H1 (cell line): ENCODE results near the gene DRGX. TPM values are rescaled to one million over a fixed set of nuclear protein-coding genes. Genes with fewer than 3 reads are reported as not detected.

Experiments used
- CTCF ChIA-PET: fragments of 300-600 bp; sonication (Branson Sonifier 250); formaldehyde crosslinking; loops from one replicate; lab custom pipeline; 2021; ENCODE audit not compliant: partially characterized antibody; lab: Charles Lee
- POLR2A ChIA-PET: fragments of 300-600 bp; sonication (Branson Sonifier 250); formaldehyde crosslinking; loops from one replicate; lab custom pipeline; 2021; ENCODE audit warnings: inconsistent platforms; ENCODE audit not compliant: partially characterized antibody; lab: Charles Lee
- DNase-seq, 2 experiments: peaks; one replicate each; pipeline versions ENCODE4 v3.0.0 to v3.0.0-alpha.2; 2010 to 2022; ENCODE audit warnings: low spot score in 2 of 2, low read depth in 1 of 2, mixed read lengths in 1 of 2
- FAIRE-seq: peaks from 2 replicates; lab custom pipeline; 2011; peaks lifted over from hg19 to GRCh38; lab: Jason Lieb, UNC
- H2AFZ ChIP-seq: 2 replicates; pipeline ENCODE4 v1.8.1; 2012; ENCODE audit warnings: low read length, inconsistent platforms
- H2AK5ac ChIP-seq: 2 replicates; pipeline ENCODE4 v1.6.1; 2013; ENCODE audit warnings: low read depth, low read length
- H2BK120ac ChIP-seq: replicated peaks from 2 replicates; pipeline ENCODE3; 2013; ENCODE audit warnings: low read depth, low read length, inconsistent platforms
- H2BK12ac ChIP-seq: 2 replicates; pipeline ENCODE4 v1.6.1; 2013; ENCODE audit warnings: low read depth, low read length
- H2BK15ac ChIP-seq: 2 replicates; pipeline ENCODE4 v1.6.1; 2013; ENCODE audit warnings: low read length
- H2BK20ac ChIP-seq: 2 replicates; pipeline ENCODE4 v1.6.1; 2013; ENCODE audit warnings: low read length
- H2BK5ac ChIP-seq: 2 replicates; pipeline ENCODE4 v1.6.1; 2013; ENCODE audit warnings: low read depth, low read length
- H3K14ac ChIP-seq: 2 replicates; pipeline ENCODE4 v1.6.1; 2013; ENCODE audit warnings: inconsistent platforms; ENCODE audit not compliant: insufficient read length
- H3K18ac ChIP-seq: 2 replicates; pipeline ENCODE4 v1.6.1; 2013; ENCODE audit warnings: low read length; ENCODE audit errors: extremely low read depth
- H3K23ac ChIP-seq: 2 replicates; pipeline ENCODE4 v1.6.1; 2013; ENCODE audit warnings: inconsistent platforms; ENCODE audit not compliant: insufficient read length
- H3K23me2 ChIP-seq: 2 replicates; pipeline ENCODE4 v1.6.1; 2013; ENCODE audit warnings: low read depth, low read length
- H3K27ac ChIP-seq: 2 replicates; pipeline ENCODE4 v1.6.1; 2011; ENCODE audit warnings: low read depth, low read length, inconsistent platforms
- H3K27me3 ChIP-seq, 4 experiments: replicated peaks in 1 of 4; 1 replicate in 1 of 4; 2 replicates in 3 of 4; pipeline versions ENCODE4 v1.6.1 to v1.8.1; 2011 to 2013; ENCODE audit warnings: low read length in 3 of 4, mild to moderate bottlenecking in 3 of 4, inconsistent platforms in 2 of 4, mixed read lengths in 2 of 4, moderate library complexity in 1 of 4; ENCODE audit not compliant: control insufficient read depth in 3 of 4, insufficient read depth in 3 of 4; ENCODE audit errors: extremely low read depth in 1 of 4
- H3K36me3 ChIP-seq, 4 experiments: 2 replicates each; pipeline versions ENCODE4 v1.6.1 to v1.8.1; 2011 to 2013; ENCODE audit warnings: mild to moderate bottlenecking in 4 of 4, low read length in 3 of 4, moderate library complexity in 2 of 4, control low read depth in 1 of 4, inconsistent platforms in 1 of 4; ENCODE audit not compliant: insufficient read depth in 4 of 4, control insufficient read depth in 2 of 4
- H3K4ac ChIP-seq: replicated peaks from 2 replicates; pipeline ENCODE3; 2013; ENCODE audit warnings: low read length, low read depth, mixed read lengths, inconsistent platforms; ENCODE audit not compliant: insufficient read length
- H3K4me1 ChIP-seq, 4 experiments: replicated peaks in 1 of 4; 1 replicate in 1 of 4; 2 replicates in 3 of 4; pipeline versions ENCODE4 v1.6.1 to v1.8.1; 2011 to 2013; ENCODE audit warnings: low read length in 3 of 4, inconsistent platforms in 2 of 4, mixed read lengths in 1 of 4; ENCODE audit not compliant: insufficient read depth in 4 of 4, control insufficient read depth in 3 of 4
- H3K4me2 ChIP-seq, 2 experiments: 2 replicates each; pipeline versions ENCODE4 v1.6.1 to v1.8.1; 2011 to 2013; ENCODE audit warnings: low read depth in 2 of 2, low read length in 2 of 2, control low read depth in 1 of 2, inconsistent platforms in 1 of 2, mild to moderate bottlenecking in 1 of 2; ENCODE audit not compliant: insufficient read depth in 1 of 2
- H3K4me3 ChIP-seq, 4 experiments: fragments of 200-600, 300-600 bp in 1 of 4; sonication (generic), shearing (Covaris generic), sonication (Bioruptor Twin) in 1 of 4; 2 replicates each; pipeline versions ENCODE4 v1.5.1 to v1.8.1; 2011 to 2016; ENCODE audit warnings: low read length in 4 of 4, low read depth in 3 of 4, control low read depth in 2 of 4, inconsistent platforms in 2 of 4, mild to moderate bottlenecking in 2 of 4, mixed read lengths in 1 of 4, moderate library complexity in 1 of 4; ENCODE audit not compliant: insufficient read depth in 2 of 4; ENCODE audit errors: extremely low read depth in 1 of 4
- H3K56ac ChIP-seq: replicated peaks from 2 replicates; pipeline ENCODE3; 2013; ENCODE audit warnings: low read depth, mild to moderate bottlenecking, mixed read lengths, low read length, inconsistent platforms; ENCODE audit not compliant: insufficient read length
- H3K79me1 ChIP-seq: 2 replicates; pipeline ENCODE4 v1.6.1; 2013; ENCODE audit warnings: low read depth, low read length, control low read depth
- H3K79me2 ChIP-seq, 2 experiments: 2 replicates each; pipeline versions ENCODE4 v1.6.1 to v1.8.1; 2012 to 2013; ENCODE audit warnings: low read length in 2 of 2, mild to moderate bottlenecking in 2 of 2, inconsistent platforms in 1 of 2; ENCODE audit not compliant: insufficient read depth in 2 of 2, control insufficient read depth in 1 of 2
- H3K9ac ChIP-seq, 4 experiments: replicated peaks in 1 of 4; 1 replicate in 1 of 4; 2 replicates in 3 of 4; pipeline versions ENCODE4 v1.6.1 to v1.8.1; 2011 to 2013; ENCODE audit warnings: low read depth in 3 of 4, low read length in 3 of 4, control low read depth in 2 of 4, mild to moderate bottlenecking in 2 of 4, moderate library complexity in 2 of 4, inconsistent platforms in 1 of 4; ENCODE audit errors: extremely low read depth in 1 of 4
- H3K9me3 ChIP-seq, 2 experiments: 2 replicates each; pipeline versions ENCODE4 v1.6.1 to v1.8.1; 2012 to 2013; ENCODE audit warnings: mild to moderate bottlenecking in 2 of 2, moderate library complexity in 2 of 2, control low read depth in 1 of 2, inconsistent platforms in 1 of 2, low read depth in 1 of 2, low read length in 1 of 2, mixed read lengths in 1 of 2; ENCODE audit not compliant: insufficient read depth in 2 of 2
- H4K20me1 ChIP-seq, 2 experiments: replicated peaks in 1 of 2; 2 replicates each; pipeline versions ENCODE3 to v1.8.1; 2011 to 2013; ENCODE audit warnings: inconsistent platforms in 2 of 2, low read length in 2 of 2, mild to moderate bottlenecking in 1 of 2; ENCODE audit not compliant: insufficient read depth in 2 of 2, control insufficient read depth in 1 of 2
- H4K5ac ChIP-seq: 2 replicates; pipeline ENCODE4 v1.6.1; 2013; ENCODE audit warnings: low read length, low read depth, mixed read lengths, inconsistent platforms; ENCODE audit not compliant: insufficient read length
- H4K8ac ChIP-seq: 2 replicates; pipeline ENCODE4 v1.8.0; 2013; ENCODE audit warnings: mild to moderate bottlenecking, moderate library complexity, low read length, inconsistent platforms; ENCODE audit not compliant: insufficient read depth; ENCODE audit errors: extremely low read depth
- H4K91ac ChIP-seq: replicated peaks from 2 replicates; pipeline ENCODE3; 2013; ENCODE audit warnings: low read length, mixed read lengths, inconsistent platforms; ENCODE audit not compliant: insufficient read length
- CTBP2 ChIP-seq: IDR thresholded peaks from 2 replicates; pipeline ENCODE4 v1.7.0; 2011; ENCODE audit warnings: borderline replicate concordance, mild to moderate bottlenecking, moderate library complexity, mixed read lengths, low read length; ENCODE audit not compliant: insufficient read depth, insufficient read length
- RFX5 ChIP-seq: IDR thresholded peaks from 2 replicates; pipeline ENCODE4 v1.6.1; 2011; ENCODE audit warnings: low read depth, low read length, improper control_type of control experiment, borderline replicate concordance
- TEAD4 ChIP-seq: IDR thresholded peaks from 2 replicates; pipeline ENCODE4 v1.6.1; 2012; ENCODE audit warnings: low read depth, low read length, inconsistent platforms, mixed read lengths
- WGBS, 2 experiments: shearing (Covaris generic) in 1 of 2; methylation state at CpG; one replicate each; pipeline versions ENCODE4 v1.1.6 to v1.1.7; 2013 to 2015; ENCODE audit warnings: low lambda C conversion rate in 2 of 2, mixed read lengths in 2 of 2, inconsistent platforms in 1 of 2, low coverage in 1 of 2, missing lambda C conversion rate in 1 of 2; ENCODE audit not compliant: insufficient replicate concordance in 2 of 2, insufficient coverage in 1 of 2, insufficient read length in 1 of 2; ENCODE audit errors: extremely low coverage in 1 of 2, missing lambda C conversion rate in 1 of 2; 5-methylcytosine and 5-hydroxymethylcytosine counted together
- polyA plus RNA-seq, 7 experiments: library from polyadenylated mRNA; depleted of rRNA in 3 of 7; stranded (reverse) in 5 of 7; unstranded in 2 of 7; fragments of >200 nt in 5 of 7; fragments of 200-250 nt in 2 of 7; gene quantifications; 1 replicate in 5 of 7; 2 replicates in 1 of 7; 4 replicates in 1 of 7; pipeline versions ENCODE4 v1.2.1 to v1.2.3, GENCODE V29; 2011 to 2013; ENCODE audit warnings: missing spikeins in 2 of 7, mixed read lengths in 2 of 7
- total RNA-seq: library from RNA; stranded (reverse); fragmentation: NEBNext Ultra II Directional; extraction: Animal tissue kit (Norgen Biotek cat#: 25700); gene quantifications from 2 replicates; pipeline ENCODE4 v1.2.1, GENCODE V29; 2021

DRGX gene
- total and polyA plus RNA-seq, 2 of the 8 experiments (the other 6 are each of a cell fraction or from before 2014, with no cell fraction given), result not detected

DNA sequence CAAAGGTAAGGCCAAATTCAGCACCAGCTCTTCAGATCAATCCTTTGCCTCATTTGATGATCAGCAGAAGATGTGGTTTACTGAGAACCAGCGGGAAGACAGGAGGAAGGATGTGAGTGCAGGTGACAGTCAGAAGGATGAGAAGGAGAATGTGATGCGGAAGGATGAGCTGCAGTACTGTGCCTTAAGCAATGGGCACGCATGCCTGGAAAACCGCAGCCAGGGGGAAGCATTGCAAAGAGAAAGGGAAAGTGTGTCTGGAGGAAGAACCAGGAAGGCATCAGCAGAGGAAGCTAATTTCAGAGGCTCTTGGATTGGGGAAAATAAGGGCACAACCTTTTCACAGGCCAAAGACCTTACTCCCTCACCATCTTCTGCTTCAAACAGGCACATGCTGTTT lies 71.2 kb downstream of the DRGX start:
- POLR2A ChIA-PET, result interaction anchor here (0.7 to 0.8 kb wide), 2 partner anchors 10 to 37 kb away, joined by 3 read pairs; no protein-coding TSS in a partner anchor
- no peak overlapping the region for H4K8ac ChIP-seq
- H3K18ac ChIP-seq, result no peak overlapping the region
- no peak overlapping the region for H2BK20ac ChIP-seq
- no peaks in the 10 kb centered on the region; a peak in 1 of 7 replicates for H3K27me3 ChIP-seq
- no peaks in the 10 kb centered on the region; the same call in 1 of the 2 replicates for H3K23me2 ChIP-seq
- no peaks in the 10 kb centered on the region for H3K79me1 ChIP-seq
- H3K4me2 ChIP-seq, result no peak overlapping the region
- CTCF ChIA-PET, result interaction anchor here (0.7 to 4.4 kb wide), 28 partner anchors 8 to 412 kb away, joined by 3 to 22 read pairs (median 4); partner anchors contain the start of genes DRGX and ERCC6
- H3K4me1 ChIP-seq, result peaks cover 0 to 2% (median 0%) of the 10 kb centered on the region in 4 experiments; a peak in 1 of 7 replicates
- H3K79me2 ChIP-seq, result no peaks in the 10 kb centered on the region
- peak; percentile 24 for FAIRE-seq
- no peak overlapping the region for H3K9ac ChIP-seq
- WGBS, 2 experiments, result 73% methylated on average over 4 of the region's 4 CpGs; no CpG with 5 or more reads in 1 of the 2 experiments
- no peak overlapping the region for H3K4ac ChIP-seq
- no peak overlapping the region for H2BK5ac ChIP-seq
- H3K4me3 ChIP-seq, result no peak overlapping the region
- no peak overlapping the region for H3K23ac ChIP-seq
- H3K14ac ChIP-seq, result no peak overlapping the region
- DNase-seq, result no peak
- no peak overlapping the region for H2BK12ac ChIP-seq
- no peak overlapping the region for H3K27ac ChIP-seq
- H2AFZ ChIP-seq, result no peak overlapping the region
- H2BK15ac ChIP-seq, result no peak overlapping the region
- no peak overlapping the region for H4K5ac ChIP-seq
- no peak overlapping the region for H4K91ac ChIP-seq
- H3K56ac ChIP-seq, result no peak overlapping the region
- no peaks in the 10 kb centered on the region for H3K36me3 ChIP-seq
- H4K20me1 ChIP-seq, result no peaks in the 10 kb centered on the region
- no peaks in the 10 kb centered on the region for H3K9me3 ChIP-seq
- no peak overlapping the region for H2AK5ac ChIP-seq
- no peak overlapping the region for H2BK120ac ChIP-seq
- TF ChIP-seq CTBP2 (no peak), RFX5 (no peak), TEAD4 (no peak)
